Vagina (tissue), 2 donors: ENCODE measurements around the gene GOLT1A. TPM values are rescaled to one million over a fixed set of nuclear protein-coding genes. Genes with fewer than 3 reads are reported as not detected.

Experiments
- DNase-seq, 2 donors: peaks; one replicate each; pipeline ENCODE4 v3.0.0-alpha.2; 2017; ENCODE audit errors: extremely low spot score in 2 of 2
- H3K27ac ChIP-seq: fragments of 200-600 bp; sonication (generic); one replicate; pipeline ENCODE4 v1.5.1; 2019
- H3K27me3 ChIP-seq: fragments of 200-600 bp; sonication (generic); one replicate; pipeline ENCODE4 v1.5.1; 2019
- H3K36me3 ChIP-seq, 2 donors: fragments of 200-600 bp; sonication (generic); one replicate each; pipeline ENCODE4 v1.5.1; 2017 to 2019
- H3K4me1 ChIP-seq: fragments of 200-600 bp; sonication (generic); one replicate; pipeline ENCODE4 v1.5.1; 2019
- H3K4me3 ChIP-seq, 2 donors: fragments of 200-600 bp; sonication (generic); 1 replicate in 1 of 2; 2 replicates in 1 of 2; pipeline ENCODE4 v1.5.1; 2016 to 2019
- H3K9me3 ChIP-seq: fragments of 200-600 bp; sonication (generic); one replicate; pipeline ENCODE4 v1.5.1; 2019
- POLR2A ChIP-seq, 2 donors: fragments of 450-650 bp; IDR thresholded peaks; one replicate each; pipeline ENCODE4 v1.6.1; 2017; ENCODE audit warnings: antibody characterized with exemption in 2 of 2, mild to moderate bottlenecking in 2 of 2, moderate library complexity in 2 of 2
- POLR2AphosphoS5 ChIP-seq, 2 donors: sonication (generic); formaldehyde crosslinking; IDR thresholded peaks; one replicate each; pipeline ENCODE4 v1.9.0; 2017; ENCODE audit warnings: antibody characterized with exemption in 2 of 2, mild to moderate bottlenecking in 2 of 2, low read depth in 1 of 2; ENCODE audit not compliant: insufficient read depth in 1 of 2
- intact Hi-C: fragments of 100-400 bp; cut with DNase I; formaldehyde crosslinking; loops from one replicate; pipeline ENCODE4 v1.15.1; 2023
- total RNA-seq: library from RNA; depleted of rRNA; stranded (reverse); fragments of >200 nt; gene quantifications from one replicate; pipeline ENCODE4 v1.2.3, GENCODE V29; 2016
- TF ChIP-seq, protein P1 (sequence below), 3 experiments: fragments of 450-650 bp in 2 of 3; fragments of 200-600 bp in 1 of 3; sonication (generic) in 1 of 3; IDR thresholded peaks; one replicate each; pipeline ENCODE4 v1.5.1; 2017 to 2019; ENCODE audit warnings: antibody characterized with exemption in 3 of 3, mild to moderate bottlenecking in 2 of 3, moderate library complexity in 2 of 3

The GOLT1A gene
- total RNA-seq, 1 donor from 2014 or later: not detected

DNA sequence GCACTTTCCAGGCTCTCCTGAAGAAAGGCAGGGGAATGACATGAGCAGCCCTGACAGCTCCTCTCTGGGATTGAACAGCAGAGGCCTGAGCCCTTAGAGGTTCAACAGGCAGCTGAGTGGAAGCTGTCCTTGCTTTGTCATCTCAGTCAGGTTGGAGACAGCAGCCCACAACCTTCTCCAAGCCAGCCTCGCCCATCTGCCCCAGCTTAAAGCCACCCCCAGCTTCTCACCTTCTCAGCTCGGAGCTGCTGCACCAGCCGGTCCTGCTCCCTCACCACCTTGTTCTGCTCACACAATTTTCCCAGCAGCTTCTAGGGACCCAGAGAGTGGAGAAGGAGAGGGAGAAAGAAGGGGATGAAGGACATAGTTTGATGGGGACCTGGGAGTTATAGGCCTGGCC, 35.2 kb upstream of the GOLT1A start:
- Histone ChIP-seq H3K4me1 (no peaks in the 10 kb centered on the region), H3K27me3 (no peaks in the 10 kb centered on the region), H3K4me3 (no peak overlapping the region), H3K27ac (no peak overlapping the region), H3K36me3 (no peaks in the 10 kb centered on the region), H3K9me3 (no peaks in the 10 kb centered on the region)
- DNase-seq: no peak
- intact Hi-C loops: no loop called here
- TF ChIP-seq POLR2A (IDR thresholded peaks at IDR 0.05) (no peak), POLR2AphosphoS5 (IDR thresholded peaks at IDR 0.05; ENCODE audit: insufficient read depth in 1 of 2, low read depth in 1 of 2) (no peak)
- TF ChIP-seq, protein P1, sequence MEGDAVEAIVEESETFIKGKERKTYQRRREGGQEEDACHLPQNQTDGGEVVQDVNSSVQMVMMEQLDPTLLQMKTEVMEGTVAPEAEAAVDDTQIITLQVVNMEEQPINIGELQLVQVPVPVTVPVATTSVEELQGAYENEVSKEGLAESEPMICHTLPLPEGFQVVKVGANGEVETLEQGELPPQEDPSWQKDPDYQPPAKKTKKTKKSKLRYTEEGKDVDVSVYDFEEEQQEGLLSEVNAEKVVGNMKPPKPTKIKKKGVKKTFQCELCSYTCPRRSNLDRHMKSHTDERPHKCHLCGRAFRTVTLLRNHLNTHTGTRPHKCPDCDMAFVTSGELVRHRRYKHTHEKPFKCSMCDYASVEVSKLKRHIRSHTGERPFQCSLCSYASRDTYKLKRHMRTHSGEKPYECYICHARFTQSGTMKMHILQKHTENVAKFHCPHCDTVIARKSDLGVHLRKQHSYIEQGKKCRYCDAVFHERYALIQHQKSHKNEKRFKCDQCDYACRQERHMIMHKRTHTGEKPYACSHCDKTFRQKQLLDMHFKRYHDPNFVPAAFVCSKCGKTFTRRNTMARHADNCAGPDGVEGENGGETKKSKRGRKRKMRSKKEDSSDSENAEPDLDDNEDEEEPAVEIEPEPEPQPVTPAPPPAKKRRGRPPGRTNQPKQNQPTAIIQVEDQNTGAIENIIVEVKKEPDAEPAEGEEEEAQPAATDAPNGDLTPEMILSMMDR (IDR thresholded peaks at IDR 0.05): no peak

DNA sequence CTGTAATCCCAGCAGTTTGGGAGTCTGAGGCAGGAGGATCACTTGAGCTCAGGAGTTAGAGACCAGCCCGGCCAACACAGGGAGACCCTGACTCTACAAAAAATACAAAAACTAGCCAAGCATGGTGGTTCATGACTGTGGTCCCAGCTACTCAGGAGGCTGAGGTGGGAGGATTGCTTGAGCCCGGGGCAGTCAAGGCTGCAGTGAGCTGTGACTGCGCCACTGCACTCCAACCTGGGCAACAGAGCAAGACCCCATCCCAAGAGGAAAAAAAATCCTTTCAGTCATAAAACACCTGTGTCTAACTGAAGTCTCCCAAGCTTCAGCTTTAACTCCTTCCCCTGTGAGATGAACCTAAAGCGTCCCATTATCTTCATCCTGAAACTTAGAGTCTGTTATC, 33.1 kb upstream of the GOLT1A start:
- Histone ChIP-seq H3K4me1 (no peaks in the 10 kb centered on the region), H3K36me3 (no peaks in the 10 kb centered on the region), H3K27me3 (no peaks in the 10 kb centered on the region), H3K9me3 (no peaks in the 10 kb centered on the region), H3K4me3 (no peak overlapping the region), H3K27ac (no peak overlapping the region)
- DNase-seq: no peak
- intact Hi-C loops: no loop called here
- TF ChIP-seq POLR2A (IDR thresholded peaks at IDR 0.05) (no peak), POLR2AphosphoS5 (IDR thresholded peaks at IDR 0.05; ENCODE audit: insufficient read depth in 1 of 2, low read depth in 1 of 2) (no peak)
- TF ChIP-seq, protein P1 (IDR thresholded peaks at IDR 0.05): no peak

- Histone ChIP-seq H3K9me3 (no peaks in the 10 kb centered on the region), H3K27ac (no peak overlapping the region), H3K4me1 (no peaks in the 10 kb centered on the region), H3K36me3 (no peaks in the 10 kb centered on the region), H3K4me3 (no peak overlapping the region), H3K27me3 (no peaks in the 10 kb centered on the region)
- intact Hi-C loops: no loop called here
- DNase-seq: no peak
- TF ChIP-seq POLR2A (IDR thresholded peaks at IDR 0.05): no peak
- no peak for TF ChIP-seq POLR2AphosphoS5 (IDR thresholded peaks at IDR 0.05; ENCODE audit: insufficient read depth in 1 of 2, low read depth in 1 of 2)
- TF ChIP-seq, protein P1 (IDR thresholded peaks at IDR 0.05): no peak
Observed at GRCh38 chr1:204242920-204243319, 29.1 kb upstream of the GOLT1A start.

DNA sequence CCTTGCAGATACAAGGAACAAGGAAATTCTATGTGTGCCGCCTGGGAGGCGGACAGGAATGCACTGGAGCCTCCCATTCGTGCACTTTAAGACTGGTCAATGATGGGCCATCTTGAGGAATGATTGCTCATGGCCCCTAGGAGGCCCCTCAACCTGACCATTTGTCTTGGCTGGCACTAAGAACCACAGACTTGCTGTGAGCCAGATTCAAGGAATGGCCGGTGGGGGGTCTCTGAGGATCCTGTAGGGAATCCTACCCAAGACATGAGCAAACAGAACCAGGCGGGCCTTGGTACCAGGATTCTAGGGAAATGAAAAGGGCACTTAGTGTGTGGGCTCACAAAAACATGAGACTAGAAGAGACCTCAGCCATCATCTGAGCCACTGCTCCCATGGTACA, 28.1 kb upstream of the GOLT1A start:
- no peak for DNase-seq
- Histone ChIP-seq H3K4me1 (no peaks in the 10 kb centered on the region), H3K4me3 (no peak overlapping the region), H3K36me3 (no peaks in the 10 kb centered on the region), H3K27me3 (no peaks in the 10 kb centered on the region), H3K27ac (no peak overlapping the region), H3K9me3 (no peaks in the 10 kb centered on the region)
- TF ChIP-seq, protein P1 (IDR thresholded peaks at IDR 0.05): no peak
- TF ChIP-seq POLR2A (IDR thresholded peaks at IDR 0.05): no peak
- intact Hi-C loops: no loop called here

DNA sequence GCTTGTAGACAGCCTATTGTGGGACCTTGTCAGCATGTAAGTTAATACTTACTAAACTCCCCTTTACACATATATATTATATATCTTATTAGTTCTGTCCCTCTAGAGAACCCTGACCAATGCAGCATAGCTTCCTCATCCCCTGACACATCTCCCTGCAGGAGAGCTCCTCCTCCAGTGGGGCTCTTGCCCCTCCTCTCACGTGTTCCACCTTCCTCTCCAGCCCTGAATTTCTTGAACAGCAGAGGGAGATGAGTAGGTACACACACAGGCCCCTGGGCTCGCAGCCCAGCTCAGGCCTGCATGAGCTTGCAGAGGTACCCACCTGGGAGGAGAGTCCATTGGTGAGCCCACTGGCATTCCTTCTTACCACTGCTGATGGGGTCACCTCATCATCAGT, 27.3 kb upstream of the GOLT1A start:
- Histone ChIP-seq H3K36me3 (no peaks in the 10 kb centered on the region), H3K27me3 (no peaks in the 10 kb centered on the region), H3K27ac (no peak overlapping the region), H3K4me1 (no peaks in the 10 kb centered on the region), H3K4me3 (no peak overlapping the region), H3K9me3 (no peaks in the 10 kb centered on the region)
- TF ChIP-seq, protein P1 (IDR thresholded peaks at IDR 0.05): no peak
- no peak for TF ChIP-seq POLR2AphosphoS5 (IDR thresholded peaks at IDR 0.05; ENCODE audit: insufficient read depth in 1 of 2, low read depth in 1 of 2)
- TF ChIP-seq POLR2A (IDR thresholded peaks at IDR 0.05): no peak
- intact Hi-C loops: no loop called here
- no peak for DNase-seq
